Transverse colon (tissue), 4 donors: Measurements from ENCODE around the gene OR9A4.

Source experiments
- CTCF ChIP-seq, 5 experiments: fragments of 200-600 bp in 3 of 5; fragments of 450-650 bp in 2 of 5; sonication (generic) in 3 of 5; IDR thresholded peaks; 1 replicate in 2 of 5; 2 replicates in 3 of 5; pipeline ENCODE4 v1.5.1; 2016 to 2017; ENCODE audit warnings: antibody characterized with exemption in 5 of 5, inconsistent platforms in 3 of 5, mild to moderate bottlenecking in 2 of 5, moderate library complexity in 1 of 5
- POLR2A ChIP-seq: fragments of 450-650 bp; IDR thresholded peaks from one replicate; pipeline ENCODE4 v1.6.1; 2016; ENCODE audit warnings: antibody characterized with exemption, mild to moderate bottlenecking, moderate library complexity
- POLR2AphosphoS5 ChIP-seq, 3 donors: sonication (generic); formaldehyde crosslinking; IDR thresholded peaks; one replicate each; pipeline ENCODE4 v1.6.1; 2016; ENCODE audit warnings: antibody characterized with exemption in 3 of 3

GRCh38 chr7:141944811-141945210 is 28.6 kb downstream of the OR9A4 start:
- TF ChIP-seq POLR2AphosphoS5 (IDR thresholded peaks at IDR 0.05) (no peak), CTCF (IDR thresholded peaks at IDR 0.05) (no peak), POLR2A (no peak)
